Activated T-helper 1 cell treated with Interleukin-2 at 50 U/mL for 16 hours (primary cell): ENCODE data around the gene SRGAP1.

Source experiments
- DNase-seq: peaks from one replicate; pipeline ENCODE4 v3.0.0-alpha.2; 2020; ENCODE audit warnings: low read depth

Gene SRGAP1

GRCh38 chr12:63907561-63907960 is 63.1 kb downstream of the SRGAP1 start:
- DNase-seq: no peak

DNA sequence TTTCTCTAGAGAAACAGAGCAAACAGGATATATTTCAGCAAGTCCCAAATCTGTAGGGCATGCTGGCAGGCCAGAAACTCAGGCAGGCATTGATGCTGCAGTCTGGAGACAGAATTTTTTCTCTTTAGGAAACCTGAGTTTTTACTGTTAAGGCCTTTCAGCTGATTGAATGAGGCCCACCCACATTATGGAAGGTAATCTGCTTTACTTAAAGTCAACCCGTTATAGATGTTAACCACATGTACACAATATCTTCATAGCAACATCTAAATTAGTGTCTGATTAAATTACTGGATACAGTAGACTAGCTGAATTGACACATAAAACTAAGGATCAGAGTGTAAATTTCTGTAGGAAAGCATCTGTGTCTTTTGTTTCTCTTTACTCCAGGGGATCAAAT is 65.2 kb downstream of the SRGAP1 start:
- no peak for DNase-seq

- no peak for DNase-seq
These were observed 66.8 kb downstream of the SRGAP1 start for GRCh38 chr12:63911341-63911740.

DNA sequence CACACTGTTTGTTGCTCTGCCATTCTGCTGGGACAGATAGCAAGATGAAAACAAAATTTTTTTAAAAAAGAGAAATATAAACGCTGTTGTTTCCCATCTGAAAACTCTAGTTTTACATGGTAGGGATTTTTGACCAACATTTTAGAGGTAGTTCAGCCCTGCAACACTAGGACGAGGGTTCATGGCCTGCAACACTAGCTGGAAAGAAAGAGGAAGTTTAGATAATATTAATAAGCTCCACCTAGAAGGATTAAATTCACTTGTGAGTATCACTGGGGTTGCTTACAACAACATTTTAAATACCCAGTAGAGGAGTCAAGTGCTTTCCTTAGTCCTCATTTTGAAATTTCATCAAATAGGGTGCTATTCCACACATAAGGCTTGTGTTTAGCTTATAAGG is 68.2 kb downstream of the SRGAP1 start:
- DNase-seq: no peak

DNA sequence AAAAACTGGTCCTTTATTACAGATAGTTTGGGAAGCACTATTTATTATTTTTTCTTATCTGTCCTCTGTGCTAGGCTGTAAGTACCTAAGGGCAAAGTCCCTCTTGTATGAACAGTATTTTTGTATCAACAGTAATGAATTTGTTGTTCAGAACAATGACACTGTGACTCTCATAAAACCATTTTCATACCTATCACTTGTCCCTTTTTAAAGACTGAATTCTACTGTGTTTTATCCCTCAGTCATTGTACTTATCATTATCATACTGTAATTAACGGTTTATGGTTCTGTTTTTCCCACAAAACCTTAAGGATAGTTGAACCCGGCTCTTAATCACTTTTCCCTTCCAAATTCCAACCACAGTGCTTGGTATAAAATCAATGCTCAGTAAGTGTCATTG is 69.4 kb downstream of the SRGAP1 start:
- DNase-seq: no peak

DNA sequence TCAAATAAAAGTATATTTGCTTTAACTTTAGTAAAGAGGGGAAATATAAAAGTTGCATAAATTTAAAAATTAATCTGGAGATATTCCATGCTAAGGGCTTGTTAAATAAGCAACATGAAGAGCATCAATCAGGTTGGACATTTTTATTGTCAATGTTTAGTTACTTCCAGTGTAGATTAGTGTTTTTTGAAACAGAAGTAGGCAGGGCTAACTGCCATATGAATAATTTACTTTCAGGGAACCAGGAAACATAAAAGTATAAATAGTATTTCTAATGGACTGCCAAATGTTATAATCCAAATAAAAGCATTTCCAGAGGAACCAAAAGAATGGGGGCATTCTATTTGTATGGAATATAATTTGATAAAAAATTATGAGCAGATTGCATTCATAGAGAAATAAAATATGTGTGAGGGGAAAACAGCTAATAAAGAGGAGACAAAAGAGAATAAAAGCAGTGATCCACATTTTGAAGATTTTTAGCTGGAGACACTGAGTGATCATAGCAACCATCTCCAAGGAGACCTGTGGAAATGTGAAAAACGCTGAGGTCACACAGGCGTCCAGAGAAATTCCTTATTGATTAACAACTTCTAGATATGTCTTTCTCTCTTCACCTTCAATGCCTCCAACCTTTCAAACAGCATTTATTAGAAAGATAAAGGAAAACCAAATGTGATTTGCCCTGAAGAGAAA is 70.8 kb downstream of the SRGAP1 start:
- no peak for DNase-seq

GRCh38 chr12:63916561-63917476 is 72.3 kb downstream of the SRGAP1 start:
- DNase-seq: no peak

DNA sequence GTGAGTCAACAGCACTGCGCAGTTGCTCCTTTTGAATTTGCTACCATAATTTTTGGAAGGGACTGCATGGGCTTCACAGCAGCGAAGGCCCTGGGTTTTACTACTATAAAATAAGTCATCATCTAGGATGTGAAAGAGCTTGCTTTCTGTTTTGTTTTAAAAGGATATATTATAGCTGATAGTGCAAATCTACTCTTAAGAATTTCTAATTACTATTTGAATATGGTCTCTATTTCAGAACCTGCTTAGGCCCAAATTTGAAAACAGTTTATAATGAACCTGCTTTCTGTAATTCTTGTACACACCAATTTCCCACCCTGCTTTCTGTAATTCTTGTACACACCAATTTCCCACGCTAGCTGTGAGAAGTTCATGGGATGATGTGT is 73.0 kb downstream of the SRGAP1 start:
- no peak for DNase-seq

DNA sequence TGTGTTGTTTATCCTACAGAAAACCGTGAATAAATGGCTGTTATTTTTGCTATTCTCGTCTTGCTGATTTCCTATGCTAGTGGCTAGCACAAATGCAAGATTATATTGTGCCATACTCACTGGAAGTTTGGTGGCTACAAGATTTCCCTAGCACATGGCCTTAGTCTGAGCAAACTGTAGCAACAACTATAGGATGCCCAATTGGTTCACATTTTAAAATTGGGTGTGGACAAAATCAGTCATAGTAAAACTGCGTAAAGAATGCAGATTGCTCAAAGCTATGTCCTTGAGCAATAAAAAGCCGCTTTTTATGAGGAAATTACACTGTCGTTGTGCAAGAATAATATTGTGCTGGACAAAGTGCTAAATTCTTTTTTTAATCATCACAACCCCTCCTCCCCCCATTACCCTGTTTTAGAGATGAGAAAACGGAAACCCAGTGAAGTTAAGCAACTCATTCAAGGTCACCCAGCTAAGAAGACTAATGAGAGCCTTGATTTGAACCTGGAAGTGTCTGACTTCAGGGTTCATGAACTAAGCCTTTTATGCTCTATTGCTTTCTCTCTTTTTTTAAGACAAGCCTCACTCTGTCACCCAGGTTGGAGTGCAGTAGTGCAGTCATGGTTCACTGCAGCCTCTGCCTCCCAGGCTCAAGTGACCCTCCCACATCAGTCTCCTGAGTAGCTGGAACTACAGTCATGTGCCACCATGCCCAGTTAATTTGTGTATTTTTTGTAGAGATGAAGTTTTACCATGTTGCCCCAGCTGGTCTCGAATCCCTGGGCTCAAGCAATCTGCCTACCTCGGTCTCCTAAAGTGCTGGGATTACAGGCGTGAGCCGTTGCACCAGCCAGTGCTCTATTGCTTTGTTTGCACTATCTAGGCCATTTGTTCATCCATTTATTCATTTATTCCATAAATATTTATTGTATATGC is 73.6 kb downstream of the SRGAP1 start:
- DNase-seq: no peak

- DNase-seq: no peak
These were observed 74.3 kb downstream of the SRGAP1 start for GRCh38 chr12:63918800-63919300.

- DNase-seq: no peak
These were observed 75.3 kb downstream of the SRGAP1 start for GRCh38 chr12:63919756-63920155.

DNA sequence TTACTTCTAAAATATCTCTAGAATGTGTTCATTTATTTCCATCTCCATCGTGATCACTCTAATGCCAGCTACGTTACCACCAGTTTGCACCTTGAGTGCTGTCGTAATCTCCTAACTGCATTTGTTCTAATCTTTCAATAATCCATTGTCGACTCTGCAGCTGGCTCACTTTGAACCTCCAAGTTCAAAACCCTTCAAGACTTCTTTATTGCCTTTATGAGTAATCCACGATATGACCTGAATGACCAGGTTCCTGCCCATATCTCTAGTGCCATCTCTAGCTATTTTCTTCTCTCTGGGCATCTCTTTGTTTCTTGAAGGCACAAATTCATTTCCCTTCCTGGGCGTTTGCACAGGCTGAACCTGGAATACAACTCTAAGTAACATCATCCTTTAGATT is 76.7 kb downstream of the SRGAP1 start:
- DNase-seq: no peak

DNA sequence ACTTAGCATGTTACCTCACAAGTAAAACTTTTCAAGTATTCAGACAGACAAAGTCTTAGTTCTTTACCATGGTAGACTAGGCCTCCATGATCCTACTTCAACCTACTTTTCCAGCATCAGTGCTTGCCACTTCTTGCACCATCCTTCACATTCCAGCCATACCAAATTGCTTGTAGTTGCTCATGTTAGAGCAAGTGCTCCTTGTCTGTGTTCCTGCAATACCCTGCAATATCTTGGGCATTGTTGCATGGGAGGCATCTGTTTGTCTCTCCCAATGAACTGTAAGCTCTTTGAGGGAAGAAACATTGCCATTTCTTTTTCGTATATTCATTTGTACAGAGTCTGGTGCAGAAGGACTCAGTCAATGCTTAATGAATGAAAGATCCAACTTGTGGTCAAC is 78.0 kb downstream of the SRGAP1 start:
- DNase-seq: no peak

DNA sequence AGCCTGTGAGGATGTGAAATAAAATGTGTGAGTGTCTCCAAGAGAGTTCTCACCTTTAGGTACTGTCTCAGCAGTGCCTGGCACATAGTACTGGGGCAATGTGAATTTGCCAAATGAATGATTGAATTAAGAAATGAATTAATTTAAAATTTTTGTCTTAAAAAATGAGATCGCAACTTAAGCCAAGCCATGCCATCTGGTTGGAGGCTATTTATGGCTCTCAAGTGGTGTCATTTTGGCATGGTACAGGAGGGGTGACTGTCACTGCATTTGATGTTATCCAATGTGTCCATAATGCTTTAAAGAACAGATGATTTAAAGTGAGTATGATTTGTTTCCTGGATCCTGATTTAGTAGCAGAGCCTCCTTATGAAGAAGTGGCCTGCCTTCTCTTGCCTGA is 80.3 kb downstream of the SRGAP1 start:
- no peak for DNase-seq

- no peak for DNase-seq
These were observed 83.0 kb downstream of the SRGAP1 start for GRCh38 chr12:63927511-63927910.

DNA sequence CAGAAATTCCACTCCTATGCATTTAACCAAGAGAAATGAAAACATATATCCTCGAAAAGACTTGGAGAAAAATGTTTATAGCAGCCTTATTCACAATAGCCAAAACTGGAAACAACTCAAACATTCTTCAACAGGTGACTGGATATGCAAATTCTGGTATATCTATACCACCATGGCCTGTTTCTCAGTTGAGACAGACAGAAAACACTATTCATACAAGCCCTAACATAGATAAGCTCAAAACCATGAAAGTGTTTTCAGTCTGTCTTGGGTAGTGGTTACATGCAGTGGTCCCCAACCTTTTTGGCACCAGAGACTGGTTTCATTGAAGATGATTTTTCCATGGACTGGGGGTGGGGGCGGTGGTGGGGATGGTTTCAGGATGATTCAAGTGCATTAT is 83.8 kb downstream of the SRGAP1 start:
- DNase-seq: no peak

DNA sequence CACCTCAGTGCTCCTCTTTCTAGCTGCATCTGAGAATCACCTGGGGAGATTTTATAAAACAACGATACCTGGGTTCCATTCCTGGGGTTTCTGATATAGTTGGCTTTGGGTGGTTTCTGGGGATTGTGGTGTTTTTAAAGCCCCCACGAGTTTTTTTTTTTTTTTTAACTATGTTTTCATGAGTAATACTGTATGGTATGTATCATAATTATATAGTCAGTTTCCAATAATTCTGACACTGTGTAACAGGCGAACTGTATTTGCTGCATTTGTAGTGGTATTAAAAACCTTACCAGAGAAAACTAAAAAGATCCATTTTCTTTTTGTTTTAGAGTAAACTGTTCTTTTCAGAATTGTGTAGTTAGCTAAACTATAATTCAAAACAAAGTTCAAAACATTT is 84.9 kb downstream of the SRGAP1 start:
- no peak for DNase-seq

GRCh38 chr12:63930971-63931370 is 86.5 kb downstream of the SRGAP1 start:
- DNase-seq: no peak

GRCh38 chr12:63931703-63932102 is 87.2 kb downstream of the SRGAP1 start:
- DNase-seq: no peak

GRCh38 chr12:63934936-63935335 is 90.4 kb downstream of the SRGAP1 start:
- DNase-seq: no peak

- no peak for DNase-seq
These were observed 90.9 kb downstream of the SRGAP1 start for GRCh38 chr12:63935361-63935760.
